Activated naive CD4-positive, alpha-beta T cell (primary cell): ENCODE results near the gene MAB21L2.

Source experiments
- DNase-seq, 4 experiments: peaks; one replicate each; lab custom pipeline; 2025; lab: John Stamatoyannopoulos, UW

The MAB21L2 gene

DNA sequence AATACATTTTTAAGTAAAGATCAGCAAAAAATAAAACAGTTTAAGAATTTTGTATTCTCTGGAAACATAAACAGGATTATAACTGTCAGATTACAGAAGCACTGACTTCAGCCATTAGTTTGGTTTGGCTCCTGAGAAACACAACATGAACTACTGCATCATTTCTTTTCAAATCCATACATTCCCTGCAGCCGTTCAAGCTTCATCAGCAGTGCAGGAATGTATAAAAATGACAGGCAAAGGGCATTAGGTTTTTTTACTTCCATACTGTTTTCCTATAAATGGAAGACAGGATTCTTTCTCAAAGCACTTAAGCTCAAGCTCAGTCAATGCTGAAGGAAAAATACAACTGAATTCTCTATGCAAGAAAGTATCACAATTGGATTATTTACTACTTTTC is 4.2 kb upstream of the MAB21L2 start:
- no peak for DNase-seq

DNA sequence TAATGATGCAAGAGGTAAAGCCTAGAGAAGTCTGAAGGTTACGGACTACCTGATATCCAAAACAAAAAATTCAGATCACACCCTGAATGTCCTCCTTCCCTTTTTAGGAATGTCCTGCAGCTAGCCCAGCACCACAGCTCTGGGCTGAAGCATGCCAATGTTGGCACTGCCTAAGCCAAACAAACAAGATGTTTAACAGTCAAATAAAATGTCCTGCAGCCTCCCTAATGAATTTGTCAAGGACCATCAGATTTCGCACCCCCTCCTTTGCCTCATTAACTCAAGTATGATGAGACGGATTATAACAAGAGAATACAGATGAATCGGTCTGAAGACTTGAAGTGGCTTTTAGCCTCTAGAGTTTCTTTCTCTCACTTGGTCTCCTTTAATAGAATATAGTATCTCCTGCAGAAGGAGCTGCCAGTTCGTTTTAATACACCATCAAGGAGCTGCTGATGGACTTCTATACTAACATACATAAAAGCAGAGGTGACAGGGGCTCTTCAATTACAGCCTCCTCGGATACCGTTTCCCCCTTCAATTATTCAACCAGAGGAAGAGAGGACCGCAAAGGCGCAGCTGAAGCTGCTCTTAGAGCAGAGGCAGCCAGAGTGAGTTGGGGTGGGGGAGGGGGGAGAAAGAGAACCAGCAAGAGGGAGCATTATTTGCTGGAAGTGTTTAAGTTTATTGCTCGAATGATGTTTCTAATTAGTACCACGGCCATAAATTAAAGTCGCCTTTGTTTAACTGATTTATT is 3.0 kb upstream of the MAB21L2 start:
- no peak for DNase-seq

DNA sequence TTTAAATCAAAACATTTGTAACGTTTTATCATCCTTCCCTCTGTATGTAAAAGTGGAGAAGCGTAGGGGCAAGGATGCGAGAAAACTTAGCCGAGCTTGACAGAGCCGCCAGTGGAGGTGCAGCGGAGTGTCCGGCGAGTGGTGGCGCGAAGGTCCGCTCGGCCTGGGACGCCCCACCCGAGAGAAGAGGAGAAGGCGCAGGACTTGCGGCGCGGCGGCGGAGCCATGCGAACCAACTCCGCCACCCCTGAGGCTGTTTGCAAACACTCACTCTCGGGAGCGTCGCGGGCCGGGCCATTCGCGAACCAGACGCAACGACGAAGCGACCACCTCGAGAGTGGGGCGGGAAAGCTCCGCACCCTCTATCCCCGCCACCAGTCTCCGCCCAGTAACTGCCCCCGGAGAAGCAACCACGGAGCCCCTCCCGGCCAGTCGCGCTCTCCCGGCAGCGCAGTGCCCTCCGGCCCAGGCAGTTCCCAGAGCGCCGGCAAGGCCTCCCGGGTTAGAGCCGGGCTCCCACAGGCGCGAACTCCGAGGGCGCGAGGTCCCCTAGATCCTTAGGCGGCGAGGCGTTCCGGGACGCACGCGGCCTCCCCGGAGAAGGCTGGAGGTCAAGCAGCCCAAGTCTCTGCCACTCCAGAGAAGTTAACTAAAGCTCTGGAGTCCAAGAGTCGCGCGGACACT is 2.3 kb upstream of the MAB21L2 start:
- DNase-seq, result no peak

DNA sequence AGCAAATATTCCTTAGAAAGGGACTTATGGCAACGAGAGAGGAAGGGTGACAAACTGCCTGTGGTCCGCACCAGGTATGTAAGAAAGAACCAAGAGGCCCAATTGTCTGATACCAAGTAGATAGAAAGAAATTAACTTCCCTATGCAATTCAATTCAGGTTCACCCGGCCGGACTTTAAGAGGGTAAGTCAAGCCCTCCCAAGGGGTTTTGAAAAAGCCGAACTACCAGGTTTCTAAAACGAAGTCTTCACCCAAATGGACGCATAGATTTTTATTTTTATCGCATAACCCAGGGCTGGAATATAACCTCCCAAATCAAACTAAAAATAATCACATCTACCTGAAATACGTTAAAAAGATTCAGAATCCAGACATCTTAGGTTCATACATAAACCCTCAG is 1.6 kb upstream of the MAB21L2 start:
- no peak for DNase-seq

DNA sequence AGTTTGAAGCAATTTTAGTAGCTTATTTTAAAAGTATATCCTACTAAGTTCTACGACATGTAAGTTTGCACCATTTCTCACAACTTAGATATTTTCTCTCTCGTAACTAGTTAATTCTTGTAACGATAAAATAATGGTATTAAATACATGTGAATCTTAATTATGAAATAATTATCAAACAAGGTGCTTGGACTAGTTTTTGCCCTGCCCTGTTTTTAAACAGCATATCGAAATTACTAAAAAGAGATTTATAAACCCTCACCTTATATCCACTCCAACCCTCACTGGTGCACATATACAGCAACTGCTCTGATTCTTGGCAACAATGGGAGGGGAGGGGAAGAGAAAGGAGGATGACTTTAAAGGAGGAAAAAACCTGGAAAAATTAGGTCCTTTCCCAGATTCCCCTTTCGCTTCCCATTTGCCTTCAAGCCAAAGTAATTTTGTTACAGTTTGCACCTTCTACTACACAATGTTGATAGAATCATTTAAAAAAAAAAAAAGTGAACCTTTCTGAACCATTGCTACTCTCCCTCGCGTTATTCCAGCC is 820 bp upstream of the MAB21L2 start:
- no peak for DNase-seq

DNA sequence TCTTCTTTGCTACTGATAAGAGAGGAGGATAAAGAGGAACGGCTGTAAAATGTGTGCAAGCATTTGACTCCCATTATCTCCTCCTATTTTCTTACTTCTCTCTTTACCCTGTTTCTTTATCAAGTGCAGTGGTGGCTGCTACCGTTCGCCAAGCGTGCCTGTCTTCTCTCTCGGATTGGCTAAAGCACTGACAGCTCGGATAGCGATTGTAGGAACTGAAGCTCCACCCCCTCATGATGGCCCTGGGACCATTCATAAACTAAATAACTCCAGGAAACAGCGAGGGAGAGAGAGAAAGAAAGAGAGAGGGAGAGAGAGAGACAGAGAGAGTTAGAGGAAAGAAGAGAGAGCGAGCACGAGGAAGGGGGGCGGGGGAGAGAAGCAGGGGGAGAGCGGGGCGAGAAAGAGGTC is 305 bp upstream of the MAB21L2 start:
- DNase-seq, result no peak

DNA sequence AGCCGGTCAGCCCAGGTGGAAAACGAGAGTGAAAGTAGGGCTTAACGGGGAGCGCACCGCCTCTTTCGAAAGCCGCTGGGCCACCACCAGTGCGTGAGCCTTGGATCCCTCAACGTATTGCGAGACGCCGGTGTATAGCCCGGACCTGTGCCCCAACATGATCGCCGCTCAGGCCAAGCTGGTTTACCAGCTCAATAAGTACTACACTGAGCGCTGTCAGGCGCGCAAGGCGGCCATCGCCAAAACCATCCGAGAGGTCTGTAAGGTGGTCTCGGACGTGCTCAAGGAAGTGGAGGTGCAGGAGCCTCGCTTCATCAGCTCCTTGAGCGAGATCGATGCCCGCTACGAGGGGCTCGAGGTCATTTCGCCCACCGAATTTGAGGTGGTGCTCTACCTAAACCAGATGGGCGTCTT is 929 bp downstream of the MAB21L2 start:
- DNase-seq, result no peak

DNA sequence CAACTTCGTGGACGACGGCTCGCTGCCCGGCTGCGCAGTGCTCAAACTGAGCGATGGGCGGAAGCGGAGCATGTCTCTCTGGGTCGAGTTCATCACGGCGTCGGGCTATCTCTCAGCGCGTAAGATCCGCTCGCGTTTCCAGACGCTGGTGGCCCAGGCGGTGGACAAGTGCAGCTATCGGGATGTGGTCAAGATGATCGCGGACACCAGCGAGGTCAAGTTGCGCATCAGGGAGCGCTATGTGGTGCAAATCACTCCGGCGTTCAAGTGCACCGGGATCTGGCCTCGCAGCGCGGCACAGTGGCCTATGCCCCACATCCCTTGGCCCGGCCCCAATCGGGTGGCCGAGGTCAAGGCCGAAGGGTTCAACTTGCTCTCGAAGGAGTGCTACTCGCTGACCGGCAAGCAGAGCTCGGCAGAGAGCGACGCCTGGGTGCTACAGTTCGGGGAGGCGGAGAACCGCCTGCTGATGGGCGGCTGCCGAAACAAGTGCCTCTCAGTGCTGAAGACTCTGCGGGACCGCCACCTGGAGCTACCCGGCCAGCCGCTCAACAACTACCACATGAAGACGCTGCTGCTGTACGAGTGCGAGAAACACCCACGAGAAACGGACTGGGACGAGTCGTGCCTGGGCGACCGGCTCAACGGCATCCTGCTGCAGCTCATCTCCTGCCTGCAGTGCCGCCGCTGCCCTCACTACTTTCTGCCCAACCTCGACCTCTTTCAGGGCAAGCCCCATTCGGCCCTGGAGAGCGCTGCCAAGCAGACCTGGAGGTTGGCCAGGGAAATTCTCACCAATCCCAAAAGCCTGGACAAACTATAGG is 1.5 kb downstream of the MAB21L2 start:
- no peak for DNase-seq

DNA sequence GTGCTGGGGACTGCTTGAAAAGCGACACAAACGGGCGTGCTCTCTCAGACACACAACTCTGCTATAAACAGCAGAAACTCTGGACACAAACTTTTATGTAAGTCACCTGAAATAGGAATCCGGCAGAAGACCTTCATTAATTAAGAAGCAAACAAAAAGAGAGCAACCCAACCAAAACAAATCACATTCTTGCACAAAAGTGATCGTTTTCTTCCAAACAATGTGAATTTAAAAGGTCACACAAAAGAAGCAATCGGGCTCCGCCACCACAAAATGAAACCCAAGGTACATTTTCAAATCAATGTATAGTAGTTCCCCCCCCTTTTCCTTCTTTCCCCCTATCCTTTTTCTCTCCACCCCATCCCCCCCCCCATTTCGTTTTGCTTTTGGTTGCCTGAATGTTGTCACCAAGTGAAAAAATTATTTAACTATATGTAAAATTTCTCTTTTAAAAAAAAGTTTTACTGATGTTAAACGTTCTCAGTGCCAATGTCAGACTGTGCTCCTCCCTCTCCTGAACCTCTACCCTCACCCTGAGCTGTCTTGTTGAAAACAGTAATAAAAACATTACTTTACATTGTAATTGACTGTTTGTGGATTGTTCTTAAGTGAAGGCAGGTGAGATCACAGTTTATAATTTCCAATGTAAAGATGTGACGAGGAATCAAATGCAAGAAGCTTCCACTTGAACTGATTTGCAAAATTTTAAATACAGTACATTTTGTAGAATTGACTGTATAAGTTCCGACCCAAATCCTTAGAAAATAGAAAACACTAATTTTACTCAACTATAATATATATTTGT is 2.4 kb downstream of the MAB21L2 start:
- DNase-seq, result no peak

DNA sequence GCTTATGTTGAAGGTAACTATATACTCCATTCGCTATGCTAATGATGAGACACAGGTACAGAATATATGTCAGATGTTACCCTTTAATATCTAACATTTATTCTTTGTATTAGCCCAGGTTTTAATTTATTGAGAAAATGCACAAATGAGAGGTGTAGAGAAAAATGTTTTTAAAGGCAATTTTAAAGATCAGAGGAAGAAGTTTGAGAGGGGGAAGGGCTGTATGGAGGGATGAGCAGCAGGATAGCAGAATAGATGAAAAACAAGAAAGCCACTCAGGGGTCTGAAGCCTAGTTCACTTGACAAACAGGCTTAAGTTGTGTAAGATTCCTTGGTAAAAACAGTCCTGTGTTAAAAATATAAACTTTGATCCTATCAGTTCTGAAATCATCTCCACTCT is 3.7 kb downstream of the MAB21L2 start:
- DNase-seq, result no peak

DNA sequence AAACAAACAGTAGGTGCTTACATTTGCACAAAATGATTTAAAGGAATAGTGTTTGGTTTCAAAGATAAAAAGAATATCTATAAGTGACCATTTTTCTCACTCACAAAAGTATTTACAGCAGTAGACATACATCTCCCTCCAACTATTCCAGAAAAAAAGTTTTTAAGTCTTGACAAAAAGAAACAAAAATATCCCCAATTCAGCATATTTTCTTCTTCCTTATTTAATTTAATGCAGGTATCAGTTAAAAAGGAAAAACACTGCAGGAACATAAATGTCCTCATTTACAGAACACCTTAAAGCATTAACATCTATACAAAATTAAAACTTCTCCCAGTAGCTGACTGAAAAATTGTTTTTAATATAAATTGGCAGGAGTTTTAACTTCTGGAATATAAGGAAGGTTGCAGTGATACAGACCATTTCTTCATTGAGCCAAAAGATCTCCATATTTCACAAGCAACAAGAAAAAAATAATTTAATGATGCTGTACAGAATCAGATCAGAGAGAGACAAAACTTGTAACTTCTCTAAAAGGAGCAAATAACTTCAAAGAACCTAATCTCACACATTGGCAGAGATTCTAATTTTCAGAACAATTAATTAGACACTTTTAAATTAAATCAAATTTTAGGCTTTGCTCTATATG is 4.3 kb downstream of the MAB21L2 start:
- no peak for DNase-seq

DNA sequence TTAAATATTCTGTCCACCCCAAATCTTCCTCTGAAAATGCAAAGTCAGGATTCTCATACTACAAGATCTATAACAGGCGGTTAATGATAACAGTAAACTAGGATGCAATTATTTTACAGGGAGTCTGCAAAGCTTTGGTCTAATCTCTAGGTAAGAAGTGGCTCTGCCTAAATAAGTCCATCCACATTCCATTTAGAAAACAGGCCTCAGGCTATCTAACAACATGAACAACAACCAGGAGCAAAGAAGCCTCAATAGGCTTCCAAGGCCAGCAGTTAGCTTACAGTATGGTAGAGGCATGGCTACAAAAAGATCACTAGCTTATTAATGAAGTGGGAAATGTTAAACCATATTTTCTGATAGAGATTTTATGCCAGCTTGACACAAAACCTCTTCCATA is 6.4 kb downstream of the MAB21L2 start:
- DNase-seq, result no peak

DNA sequence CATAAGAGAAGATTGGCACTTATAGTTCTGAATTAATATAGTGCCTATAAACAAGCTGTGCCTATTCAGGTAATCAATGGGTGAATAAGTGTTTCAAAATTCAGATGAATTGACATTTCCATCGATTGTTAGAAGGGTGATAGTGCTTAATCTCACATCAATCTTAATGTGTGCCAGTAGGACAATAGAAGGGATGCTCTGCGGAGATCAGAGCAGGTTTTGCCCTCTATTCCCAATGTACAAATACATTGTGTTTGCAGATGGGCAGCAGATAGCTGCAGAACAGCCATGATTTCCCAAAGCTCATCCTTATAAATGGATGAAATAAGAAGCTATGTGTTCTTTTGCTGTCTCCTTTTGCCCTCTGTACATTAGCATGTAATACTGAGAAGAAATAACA is 7.2 kb downstream of the MAB21L2 start:
- DNase-seq, result no peak

DNA sequence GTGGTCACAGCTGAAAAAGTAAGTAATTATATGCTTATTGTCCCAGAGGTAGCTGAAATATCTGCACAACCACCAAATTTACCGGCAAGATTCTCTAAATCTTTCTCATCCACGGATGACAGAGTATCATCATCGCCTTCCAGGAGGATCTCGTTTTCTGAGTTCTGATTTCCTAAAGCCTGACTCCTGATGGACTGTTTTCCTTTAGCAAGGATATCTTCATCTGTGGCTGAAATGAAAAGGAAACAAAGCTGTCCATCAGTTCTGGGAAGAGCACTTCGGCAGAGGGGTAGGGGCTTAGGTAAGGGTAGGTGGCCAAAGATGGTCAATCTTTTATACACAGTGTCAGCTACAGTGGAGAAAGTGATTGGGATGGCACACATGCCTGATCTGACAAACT is 8.7 kb downstream of the MAB21L2 start:
- DNase-seq, result no peak

DNA sequence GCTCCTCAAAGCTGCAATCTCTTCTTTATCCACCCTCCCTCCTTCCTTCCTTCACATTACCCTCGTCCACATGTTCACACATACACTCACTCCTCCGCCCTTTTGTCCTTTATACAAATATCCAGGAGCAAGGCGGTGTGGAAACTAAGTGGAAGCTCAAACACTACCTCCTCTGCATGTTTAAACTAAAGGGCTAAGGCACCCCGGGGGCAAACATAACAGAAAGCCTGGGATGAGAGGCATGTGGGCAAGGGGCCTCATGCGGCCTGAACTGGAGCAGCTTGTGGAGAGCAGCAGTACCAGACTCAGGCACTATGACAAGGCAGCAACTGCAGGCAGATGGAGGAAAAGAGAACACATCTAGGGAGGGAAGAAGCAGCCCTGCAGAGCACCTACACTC is 9.5 kb downstream of the MAB21L2 start:
- DNase-seq, result no peak

DNA sequence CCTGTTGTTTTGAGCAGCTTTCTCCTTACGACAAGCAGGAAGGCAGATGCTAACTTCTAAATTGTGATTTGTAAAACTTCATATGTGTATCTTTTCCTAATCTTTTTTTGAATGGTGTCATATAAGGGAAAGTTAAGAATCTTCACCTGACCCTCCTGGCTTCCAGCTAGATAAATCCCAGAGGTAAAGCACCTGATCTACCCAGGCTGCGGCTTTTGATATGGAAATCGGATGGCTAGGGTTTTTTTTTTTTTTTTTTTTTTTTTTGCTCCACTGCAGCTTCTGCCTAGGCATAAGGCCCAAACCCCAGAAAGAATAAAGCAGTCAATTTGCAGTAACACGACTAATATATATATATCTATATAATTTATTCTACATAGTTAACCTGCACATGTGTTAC is 10.0 kb downstream of the MAB21L2 start:
- no peak for DNase-seq

DNA sequence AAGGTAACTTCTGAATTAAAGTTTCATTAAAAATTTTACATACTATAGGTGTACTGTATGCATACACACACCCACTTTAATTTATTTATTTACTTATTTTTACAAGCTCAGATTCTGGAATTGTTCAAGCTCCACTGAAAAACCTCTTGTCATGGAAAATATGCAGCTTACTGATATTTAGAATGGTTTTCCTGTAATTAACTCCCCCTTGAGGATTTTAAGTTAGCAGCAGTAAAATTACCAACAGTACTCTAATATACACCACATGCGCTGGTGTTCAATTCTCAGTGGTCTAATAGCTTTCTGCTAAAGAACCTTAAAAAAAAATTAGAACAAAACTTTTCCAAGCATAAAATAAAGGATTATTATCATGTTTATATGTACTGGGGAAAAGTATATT is 12.0 kb downstream of the MAB21L2 start:
- DNase-seq, result no peak

DNA sequence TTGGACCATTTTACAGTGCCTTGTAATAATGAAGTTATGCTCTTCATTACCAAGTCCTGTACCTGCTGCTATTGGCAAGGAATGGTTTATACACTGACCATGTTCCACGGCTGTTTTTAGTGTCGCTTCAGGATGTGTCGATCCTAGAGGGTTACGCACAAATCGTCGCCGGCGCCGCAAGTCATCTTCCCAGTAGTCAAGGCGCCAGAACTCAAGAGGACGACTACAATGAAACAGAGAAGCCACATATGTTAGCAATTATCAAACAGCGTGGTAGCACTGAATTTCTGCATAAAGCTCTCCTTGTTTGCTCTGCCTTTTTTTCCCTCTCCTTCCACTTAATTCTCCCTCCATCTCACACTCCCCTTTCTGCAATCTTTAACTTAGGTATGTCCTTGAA is 17.0 kb downstream of the MAB21L2 start:
- no peak for DNase-seq

DNA sequence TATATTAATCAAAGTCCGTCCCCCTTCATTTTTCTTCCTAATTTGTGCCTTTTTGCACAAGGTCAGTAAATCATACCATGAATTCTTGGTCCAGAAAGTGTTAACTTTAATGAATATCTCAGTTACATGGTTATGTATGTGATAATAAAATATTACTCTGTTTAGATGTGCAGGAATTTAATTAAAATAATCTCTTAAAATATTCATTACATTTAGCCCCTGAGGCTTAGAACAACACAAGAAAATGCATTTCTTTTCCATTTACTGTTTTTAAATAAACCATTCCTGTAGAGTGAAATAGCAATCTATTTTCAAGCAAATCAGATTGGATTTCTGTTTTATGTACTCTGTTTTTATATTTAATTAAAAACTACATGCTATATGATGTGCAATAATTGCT is 17.6 kb downstream of the MAB21L2 start:
- no peak for DNase-seq

DNA sequence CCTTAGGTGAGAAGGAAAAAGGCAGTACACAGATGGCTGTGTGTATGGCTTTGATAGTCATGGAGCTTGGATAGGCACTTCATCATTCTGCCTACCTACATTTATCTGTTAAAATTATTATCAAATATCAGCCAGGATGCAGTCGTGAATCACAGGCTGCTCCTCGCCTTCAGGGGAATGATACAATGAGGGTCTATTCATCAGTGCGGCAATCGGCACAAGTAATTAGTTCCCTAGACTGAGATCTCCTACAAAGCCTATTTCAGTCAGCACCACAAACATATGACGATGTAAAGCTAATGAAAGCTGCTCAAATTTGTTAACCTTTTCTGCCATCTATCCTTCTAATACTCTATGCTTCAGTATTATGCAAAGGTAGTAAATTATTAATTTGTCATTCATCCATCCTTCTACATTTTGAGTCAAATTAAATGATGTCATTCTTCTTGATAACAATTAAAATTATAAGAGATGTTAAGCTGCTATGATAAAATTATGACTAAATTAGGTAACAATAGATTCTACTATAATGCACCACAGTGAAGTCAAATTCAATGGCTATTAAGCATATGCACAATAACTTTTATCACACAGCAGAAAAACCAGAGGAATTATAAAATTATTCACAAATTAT is 19.0 kb downstream of the MAB21L2 start:
- DNase-seq, result no peak

DNA sequence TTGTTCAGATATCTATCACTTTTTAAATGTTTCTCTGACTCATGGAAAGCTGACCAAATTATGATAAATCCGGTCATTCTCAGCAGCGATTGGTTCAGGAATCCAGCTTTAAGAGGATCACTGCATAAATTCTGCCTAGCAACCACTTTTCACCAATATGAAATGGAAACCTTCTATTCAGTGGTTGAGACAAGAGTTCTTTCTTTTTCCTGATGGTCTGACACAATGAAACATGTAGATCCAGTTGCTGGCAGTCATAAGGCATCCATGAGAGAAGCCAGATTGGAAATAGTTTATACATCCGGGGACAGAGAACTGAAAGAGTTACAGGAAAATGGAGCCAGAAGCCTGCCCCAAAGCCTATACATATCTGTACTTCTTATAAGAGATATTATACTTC is 27.2 kb downstream of the MAB21L2 start:
- DNase-seq, result no peak
